HCT116 (cell line): ENCODE data around the gene OPCML. TPM values are rescaled to one million over a fixed set of nuclear protein-coding genes. Genes with fewer than 3 reads are reported as not detected.

Source experiments
- ATAC-seq: fragments of 200-7000 bp; cut with Tn5 transposase; 2 replicates; pipeline ENCODE4 v1.9.1; 2020; ENCODE audit warnings: mild to moderate bottlenecking, moderate library complexity
- BruUV-seq: library from RNA; stranded (reverse); fragments of 400-500 nt; replicated peaks from 2 replicates; lab custom pipeline; 2021; lab: Mats Ljungman, UMichigan
- CTCF ChIA-PET: fragments of 300-600 bp; sonication (Branson Sonifier 250); formaldehyde crosslinking; loops from one replicate; lab custom pipeline; 2021; ENCODE audit warnings: antibody characterized with exemption; lab: Charles Lee
- POLR2A ChIA-PET: fragments of 300-600, 350-600 bp; sonication (Branson Sonifier 250); formaldehyde crosslinking; loops from one replicate; lab custom pipeline; 2021; ENCODE audit warnings: antibody characterized with exemption; lab: Charles Lee
- RAD21 ChIA-PET, 2 experiments: fragments of 300-600 bp; sonication (Branson Sonifier 250); formaldehyde crosslinking; loops; one replicate each; lab custom pipeline; 2023; ENCODE audit warnings: low total read pairs in 2 of 2; ENCODE audit not compliant: uncharacterized antibody in 2 of 2, unreplicated experiment in 2 of 2, low non-redundant PET in 1 of 2; lab: Charles Lee
- DNase-seq: peaks from one replicate; pipeline ENCODE4 v3.0.0-alpha.2; 2010; ENCODE audit warnings: low read depth, low spot score
- H2AFZ ChIP-seq: fragments of 200-600 bp; shearing (Covaris generic), sonication (generic); 2 replicates; pipeline ENCODE4 v1.6.1; 2017; ENCODE audit warnings: low read depth, mixed run types, mixed read lengths, antibody characterized with exemption, low read length; ENCODE audit not compliant: poor library complexity, severe bottlenecking
- H3K27ac ChIP-seq: 2 replicates; pipeline ENCODE4 v1.5.1; 2012; ENCODE audit warnings: low read depth, low read length
- H3K27me3 ChIP-seq: fragments of 200-600 bp; sonication (generic); 2 replicates; pipeline ENCODE4 v1.6.1; 2016; ENCODE audit warnings: mixed run types, low read length, mixed read lengths; ENCODE audit not compliant: insufficient read depth
- H3K36me3 ChIP-seq, 2 experiments: fragments of 200-500 bp in 1 of 2; fragments of 200-600 bp in 1 of 2; sonication (Bioruptor generic) in 1 of 2; sonication (generic) in 1 of 2; 2 replicates each; pipeline versions ENCODE4 v1.5.1 to v1.6.1; 2014 to 2016; ENCODE audit warnings: low read length in 2 of 2, inconsistent platforms in 1 of 2, mixed read lengths in 1 of 2, mixed run types in 1 of 2; ENCODE audit not compliant: insufficient read depth in 2 of 2, control insufficient read depth in 1 of 2
- H3K4me1 ChIP-seq, 2 experiments: fragments of 200-600 bp in 1 of 2; sonication (generic) in 1 of 2; 2 replicates each; pipeline versions ENCODE4 v1.5.1 to v1.6.1; 2012 to 2017; ENCODE audit warnings: low read length in 2 of 2, inconsistent platforms in 1 of 2, mild to moderate bottlenecking in 1 of 2, mixed read lengths in 1 of 2, mixed run types in 1 of 2, moderate library complexity in 1 of 2; ENCODE audit not compliant: insufficient read depth in 2 of 2, control insufficient read depth in 1 of 2
- H3K4me2 ChIP-seq: fragments of 200-600 bp; sonication (generic); 2 replicates; pipeline ENCODE4 v1.6.1; 2017; ENCODE audit warnings: mixed run types, low read length, mixed read lengths
- H3K4me3 ChIP-seq, 2 experiments: fragments of 200-600 bp in 1 of 2; sonication (generic) in 1 of 2; replicated peaks in 1 of 2; 2 replicates each; pipeline ENCODE4 v1.5.1; 2011 to 2016; ENCODE audit warnings: low read length in 2 of 2, control low read depth in 1 of 2, low read depth in 1 of 2, mild to moderate bottlenecking in 1 of 2, mixed read lengths in 1 of 2, mixed run types in 1 of 2
- H3K79me2 ChIP-seq: fragments of 200-600 bp; sonication (generic); 2 replicates; pipeline ENCODE4 v1.6.1; 2017; ENCODE audit warnings: mild to moderate bottlenecking, mixed run types, low read length, moderate library complexity, mixed read lengths; ENCODE audit not compliant: insufficient read depth
- H3K9ac ChIP-seq: fragments of 200-600 bp; sonication (generic); 2 replicates; pipeline ENCODE4 v1.6.1; 2016; ENCODE audit warnings: low read length, mixed read lengths
- H3K9me2 ChIP-seq: fragments of 200-600 bp; sonication (generic), shearing (Covaris generic); 2 replicates; pipeline ENCODE4 v1.6.1; 2017; ENCODE audit warnings: mixed run types, mild to moderate bottlenecking, moderate library complexity; ENCODE audit not compliant: insufficient read depth
- H3K9me3 ChIP-seq, 2 experiments: fragments of 200-500 bp in 1 of 2; fragments of 200-600 bp in 1 of 2; sonication (Bioruptor generic) in 1 of 2; sonication (generic) in 1 of 2; 2 replicates each; pipeline ENCODE4 v1.6.1; 2014 to 2017; ENCODE audit warnings: low read length in 2 of 2, mixed read lengths in 2 of 2, inconsistent platforms in 1 of 2, low read depth in 1 of 2, mild to moderate bottlenecking in 1 of 2, mixed run types in 1 of 2, moderate library complexity in 1 of 2; ENCODE audit not compliant: control insufficient read depth in 1 of 2, insufficient read depth in 1 of 2
- H4K20me1 ChIP-seq: fragments of 200-600 bp; sonication (generic), shearing (Covaris generic); 2 replicates; pipeline ENCODE4 v1.6.1; 2017; ENCODE audit warnings: mixed run types, mild to moderate bottlenecking, moderate library complexity; ENCODE audit not compliant: insufficient read depth
- ATF3 ChIP-seq: IDR thresholded peaks from 2 replicates; pipeline ENCODE4 v1.6.1; 2012
- CTCF ChIP-seq, 3 experiments: fragments of 200-600 bp in 1 of 3; sonication (generic) in 1 of 3; IDR thresholded peaks in 2 of 3; conservative IDR thresholded peaks in 1 of 3; 2 replicates each; pipeline ENCODE4 v1.5.1; 2012 to 2017; ENCODE audit warnings: low read depth in 2 of 3, low read length in 2 of 3, antibody characterized with exemption in 1 of 3, borderline replicate concordance in 1 of 3, control low read depth in 1 of 3, mild to moderate bottlenecking in 1 of 3, mixed read lengths in 1 of 3, mixed run types in 1 of 3, moderate library complexity in 1 of 3; ENCODE audit not compliant: insufficient read depth in 1 of 3
- EZH2 ChIP-seq: fragments of 200-600 bp; sonication (generic); IDR thresholded peaks from 2 replicates; pipeline ENCODE4 v1.6.1; 2017; ENCODE audit warnings: antibody characterized with exemption, mixed run types
- FOSL1 ChIP-seq: IDR thresholded peaks from 2 replicates; pipeline ENCODE4 v1.6.1; 2012; ENCODE audit warnings: low read depth
- JUND ChIP-seq: IDR thresholded peaks from 2 replicates; pipeline ENCODE4 v1.6.1; 2012
- MAX ChIP-seq: IDR thresholded peaks from 2 replicates; pipeline ENCODE4 v1.6.1; 2012
- POLR2A ChIP-seq: IDR thresholded peaks from 2 replicates; pipeline ENCODE4 v1.7.0; 2011; ENCODE audit warnings: borderline replicate concordance; ENCODE audit not compliant: insufficient read depth, insufficient read length; ENCODE audit errors: extremely low read depth
- POLR2AphosphoS5 ChIP-seq: IDR thresholded peaks from 2 replicates; pipeline ENCODE4 v1.6.1; 2011; ENCODE audit warnings: mild to moderate bottlenecking, low read depth, low read length, moderate library complexity
- RAD21 ChIP-seq: IDR thresholded peaks from 2 replicates; pipeline ENCODE4 v1.6.1; 2012; ENCODE audit warnings: low read depth, mild to moderate bottlenecking
- REST ChIP-seq: IDR thresholded peaks from 2 replicates; pipeline ENCODE4 v1.6.1; 2012; ENCODE audit warnings: low read depth
- SP1 ChIP-seq: IDR thresholded peaks from 2 replicates; pipeline ENCODE4 v1.6.1; 2012; ENCODE audit warnings: low read depth
- SRF ChIP-seq: IDR thresholded peaks from 2 replicates; pipeline ENCODE4 v1.6.1; 2012; ENCODE audit warnings: low read depth
- TCF7L2 ChIP-seq: IDR thresholded peaks from 2 replicates; pipeline ENCODE4 v1.7.0; 2011; ENCODE audit warnings: borderline replicate concordance, inconsistent platforms; ENCODE audit not compliant: insufficient read depth, insufficient read length; ENCODE audit errors: extremely low read depth
- YY1 ChIP-seq: IDR thresholded peaks from 2 replicates; pipeline ENCODE4 v1.6.1; 2011; ENCODE audit warnings: low read length, low read depth, moderate library complexity, mild to moderate bottlenecking; ENCODE audit not compliant: insufficient replicate concordance; ENCODE audit errors: extremely low read depth
- ZFX ChIP-seq: fragments of 450-650 bp; IDR thresholded peaks from 2 replicates; pipeline ENCODE4 v1.6.1; 2017
- ZNF274 ChIP-seq: fragments of 200-500 bp; sonication (Bioruptor generic); IDR thresholded peaks from 2 replicates; pipeline ENCODE4 v1.6.1; 2014; ENCODE audit warnings: mild to moderate bottlenecking, low read depth, low read length, inconsistent platforms
- intact Hi-C: fragments of 100-400 bp; cut with micrococcal nuclease; formaldehyde crosslinking; loops from 2 replicates; pipeline ENCODE4 v1.10.0; 2022
- total RNA-seq: library from RNA; stranded (reverse); gene quantifications from one replicate; pipeline ENCODE4 v1.2.1, GENCODE V29; 2021; ENCODE audit not compliant: unreplicated experiment

Gene OPCML
- total RNA-seq, 1 experiment from 2014 or later = not detected

- no peaks in the 10 kb centered on the region for H3K27me3 ChIP-seq
- TF ChIP-seq ATF3 (no peak), CTCF (IDR thresholded peaks at IDR 0.05 in 2 of 3, conservative IDR thresholded peaks at IDR 0.05 in 1 of 3; ENCODE audit: borderline replicate concordance in 1 of 3, insufficient read depth in 1 of 3, low read depth in 2 of 3, low read length in 2 of 3) (no peak), ZFX (no peak), RAD21 (no peak), MAX (no peak)
- H2AFZ ChIP-seq = no peak overlapping the region
- H3K9ac ChIP-seq = no peak overlapping the region
- no peaks in the 10 kb centered on the region for H3K36me3 ChIP-seq
- ChIA-PET CTCF (no interaction called here), RAD21 (no interaction called here), POLR2A (no interaction called here)
- ATAC-seq (no peak), DNase-seq (no peak)
- intact Hi-C loops = no loop called here
- H3K9me2 ChIP-seq = no peaks in the 10 kb centered on the region
- H3K4me1 ChIP-seq = no peaks in the 10 kb centered on the region
- no peaks in the 10 kb centered on the region for H3K79me2 ChIP-seq
- no peak overlapping the region for H3K4me3 ChIP-seq
- no TSS peak for BruUV-seq
- no peaks in the 10 kb centered on the region for H4K20me1 ChIP-seq
- no peaks in the 10 kb centered on the region; a peak in 2 of 4 replicates for H3K9me3 ChIP-seq
- no peak overlapping the region for H3K27ac ChIP-seq
- H3K4me2 ChIP-seq = no peak overlapping the region
Measured at GRCh38 chr11:133506023-133506422, 26.3 kb downstream of the OPCML start.

GRCh38 chr11:133504906-133505305, 27.4 kb downstream of the OPCML start:
- Histone ChIP-seq H3K36me3 (no peaks in the 10 kb centered on the region), H3K27me3 (no peaks in the 10 kb centered on the region), H3K9ac (no peak overlapping the region), H3K4me1 (no peaks in the 10 kb centered on the region), H3K27ac (no peak overlapping the region), H3K4me2 (no peak overlapping the region), H3K4me3 (no peak overlapping the region), H3K9me3 (peaks cover 0 to 4% of the 10 kb centered on the region in 2 experiments; a peak in 2 of 4 replicates), H3K79me2 (no peaks in the 10 kb centered on the region), H4K20me1 (no peaks in the 10 kb centered on the region), H3K9me2 (no peaks in the 10 kb centered on the region), H2AFZ (no peak overlapping the region)
- ChIA-PET RAD21 (no interaction called here), CTCF (no interaction called here), POLR2A (no interaction called here)
- intact Hi-C loops = no loop called here
- DNase-seq (no peak), ATAC-seq (no peak)
- BruUV-seq = no TSS peak
- no peak for TF ChIP-seq ZNF274
- no peak for TF ChIP-seq REST
- TF ChIP-seq TCF7L2 = no peak
- no peak for TF ChIP-seq SP1
- TF ChIP-seq SRF = no peak
- TF ChIP-seq POLR2A = no peak
- no peak for TF ChIP-seq RAD21
- no peak for TF ChIP-seq POLR2AphosphoS5
- no peak for TF ChIP-seq EZH2
- TF ChIP-seq FOSL1 = no peak
- TF ChIP-seq JUND = no peak
- no peak for TF ChIP-seq YY1
- TF ChIP-seq ZFX = no peak
- no peak for TF ChIP-seq MAX
